CD4-positive, alpha-beta T cell treated with Interleukin-2 at 100 ng/mL for 4 hours (primary cell): ENCODE results near the gene RPS26.
"Not testable (repeated sequence)": the region's sequence is repeated elsewhere in the genome, so short reads cannot be mapped to it uniquely, and the experiment has no call there.

ENCODE experiments used
- DNase-seq: peaks from one replicate; pipeline ENCODE4 v3.0.0-alpha.2; 2020; ENCODE audit warnings: low spot score

The RPS26 gene

DNA sequence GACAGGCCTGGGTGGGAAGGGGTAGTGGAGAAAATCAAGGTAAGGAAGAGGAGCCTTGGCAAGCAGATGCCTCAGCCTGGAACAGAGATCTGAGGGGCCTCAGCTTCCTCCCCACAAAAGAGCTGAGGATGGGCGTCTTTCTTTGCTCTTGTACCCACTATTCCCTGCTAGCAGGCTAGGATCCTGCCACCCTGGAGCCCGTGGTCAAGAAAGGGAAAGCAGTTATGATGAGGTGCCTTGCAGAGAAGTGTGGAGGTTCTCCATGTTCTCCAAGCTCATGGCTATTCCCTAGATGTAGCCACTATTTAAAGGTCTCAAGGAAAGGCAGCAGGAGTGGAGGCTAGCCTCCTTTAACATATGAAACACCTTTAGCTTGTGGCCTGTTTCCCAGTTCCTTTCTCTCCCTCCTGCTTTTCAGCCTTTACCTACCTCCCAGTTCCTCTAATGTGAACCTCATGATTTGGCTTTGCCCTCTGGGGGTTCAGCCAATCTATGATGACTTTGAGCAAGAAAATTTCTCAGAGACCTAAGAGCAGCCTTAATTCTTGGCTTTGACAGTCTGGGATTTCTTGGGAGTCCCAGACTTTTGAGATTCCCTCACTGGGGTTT lies 19.7 kb upstream of the RPS26 start:
- DNase-seq = no peak

DNA sequence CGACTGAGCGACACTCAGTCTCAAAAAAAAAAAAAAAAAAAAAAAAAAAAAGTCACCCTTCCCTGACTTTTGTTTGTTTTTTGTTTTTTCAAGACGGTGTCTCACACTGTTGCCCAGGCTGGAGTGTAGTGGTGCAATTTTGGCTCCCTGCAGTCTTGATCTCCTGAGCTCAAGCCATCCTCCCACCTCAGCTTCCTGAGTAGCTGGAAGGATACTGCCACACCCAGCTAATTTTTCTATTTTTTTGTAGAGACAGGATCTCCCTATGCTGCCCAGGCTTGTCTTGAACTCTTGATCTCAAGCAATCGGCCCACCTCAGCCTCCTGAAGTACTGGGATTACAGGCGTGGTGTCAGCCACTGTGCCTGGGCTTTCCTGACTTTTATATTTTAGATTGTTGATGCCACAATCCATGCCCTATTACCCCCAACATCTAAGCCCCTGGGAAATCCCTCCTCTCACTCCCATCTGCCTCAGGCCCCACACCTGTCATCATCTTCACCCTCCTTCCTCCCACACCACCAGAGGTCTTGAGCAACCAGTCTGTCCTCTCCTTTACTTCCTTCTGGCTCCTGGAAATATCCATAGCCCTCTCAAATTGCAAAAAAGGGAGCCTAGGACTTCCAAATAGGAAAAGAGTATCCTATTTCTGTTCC lies 13.1 kb upstream of the RPS26 start:
- DNase-seq = no peak

DNA sequence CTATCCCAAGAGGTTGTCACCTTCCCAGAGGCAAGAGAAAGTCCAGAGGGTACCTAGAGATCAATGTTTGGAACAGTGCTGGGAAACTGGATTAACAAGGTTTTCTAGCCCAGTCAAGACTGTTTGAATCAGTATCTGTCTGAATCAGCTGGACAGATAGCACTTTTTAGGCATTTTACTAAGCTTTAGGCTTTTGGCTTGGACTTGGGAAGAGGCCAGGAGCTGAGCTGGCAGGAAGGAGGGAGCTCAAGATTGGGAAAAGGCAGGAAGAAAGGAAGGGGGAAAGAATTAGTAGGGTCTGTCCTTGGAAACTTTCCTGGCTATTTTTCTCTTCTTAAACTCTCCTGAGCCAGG lies 12.6 kb upstream of the RPS26 start:
- no peak for DNase-seq

- peak; percentile 61 for DNase-seq
Observed at GRCh38 chr12:56029666-56030293, 11.9 kb upstream of the RPS26 start.

DNA sequence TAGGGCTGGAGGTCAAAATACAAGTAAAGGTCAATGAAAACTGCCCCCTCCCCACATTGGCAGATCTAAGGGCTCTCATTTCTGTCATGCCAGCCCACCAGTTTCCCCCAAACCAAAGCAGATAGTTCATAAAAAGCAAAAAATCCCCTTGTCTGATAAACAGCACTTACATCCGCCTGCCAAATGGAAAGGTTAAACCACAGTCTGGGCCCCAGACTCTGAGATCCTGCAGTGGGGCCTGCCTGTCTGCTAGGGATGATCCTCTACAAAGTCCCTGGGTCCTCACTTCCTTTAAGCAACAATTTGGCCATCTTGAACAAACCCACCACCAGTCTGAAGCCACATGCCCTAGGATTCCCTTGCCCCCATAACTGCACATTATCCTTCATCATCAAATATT lies 9.7 kb upstream of the RPS26 start:
- peak; percentile 35 for DNase-seq

- no peak for DNase-seq
Observed at GRCh38 chr12:56034586-56035332, 7.0 kb upstream of the RPS26 start.

DNA sequence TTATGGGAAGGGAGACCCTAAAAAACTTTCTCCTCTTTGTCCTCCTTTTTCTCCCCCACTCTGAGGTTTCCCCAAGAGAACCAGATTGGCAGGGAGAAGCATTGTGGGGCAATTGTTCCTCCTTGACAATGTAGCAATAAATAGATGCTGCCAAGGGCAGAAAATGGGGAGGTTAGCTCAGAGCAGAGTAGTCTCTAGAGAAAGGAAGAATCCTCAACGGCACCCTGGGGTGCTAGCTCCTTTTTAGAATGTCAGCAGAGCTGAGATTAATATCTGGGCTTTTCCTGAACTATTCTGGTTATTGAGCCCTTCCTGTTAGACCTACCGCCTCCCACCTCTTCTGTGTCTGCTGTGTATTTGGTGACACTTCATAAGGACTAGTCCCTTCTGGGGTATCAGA lies 4.6 kb upstream of the RPS26 start:
- DNase-seq = no peak

- DNase-seq = no peak
Observed at GRCh38 chr12:56038022-56038655, 3.6 kb upstream of the RPS26 start.

DNA sequence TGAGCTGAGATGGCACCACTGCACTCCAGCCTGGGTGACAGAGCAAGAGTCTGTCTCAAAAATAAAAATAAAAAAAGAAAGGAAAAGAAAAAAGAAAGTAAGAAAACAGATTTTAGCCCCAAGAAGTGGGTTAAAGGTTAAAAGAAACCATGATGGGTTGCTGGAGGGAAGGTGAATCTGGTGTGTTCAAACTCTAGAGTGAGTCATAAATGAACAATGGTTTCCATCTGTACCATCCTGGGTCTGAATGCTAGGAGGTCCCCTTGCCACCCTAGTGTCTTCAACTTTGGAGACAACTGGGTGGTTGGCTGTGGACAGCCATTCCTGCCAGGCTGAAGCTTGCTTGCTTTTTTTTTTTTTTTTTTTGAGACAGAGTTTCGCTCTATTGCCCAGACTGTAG lies 1.6 kb upstream of the RPS26 start:
- no peak for DNase-seq

GRCh38 chr12:56040963-56041551 lies 661 bp upstream of the RPS26 start:
- DNase-seq = no peak

DNA sequence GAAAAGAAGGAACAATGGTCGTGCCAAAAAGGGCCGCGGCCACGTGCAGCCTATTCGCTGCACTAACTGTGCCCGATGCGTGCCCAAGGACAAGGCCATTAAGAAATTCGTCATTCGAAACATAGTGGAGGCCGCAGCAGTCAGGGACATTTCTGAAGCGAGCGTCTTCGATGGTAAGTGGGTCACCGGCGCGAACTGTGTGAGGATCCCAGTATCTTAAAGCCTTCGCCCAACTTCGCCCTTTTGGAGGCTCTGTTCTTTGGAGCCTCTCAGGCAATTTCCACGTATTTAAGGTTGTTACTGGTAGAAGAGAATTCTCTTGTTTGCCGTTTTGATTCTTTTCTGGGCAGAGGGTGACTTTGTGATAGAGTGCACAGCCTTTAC lies 704 bp downstream of the RPS26 start:
- DNase-seq = not testable (repeated sequence)

DNA sequence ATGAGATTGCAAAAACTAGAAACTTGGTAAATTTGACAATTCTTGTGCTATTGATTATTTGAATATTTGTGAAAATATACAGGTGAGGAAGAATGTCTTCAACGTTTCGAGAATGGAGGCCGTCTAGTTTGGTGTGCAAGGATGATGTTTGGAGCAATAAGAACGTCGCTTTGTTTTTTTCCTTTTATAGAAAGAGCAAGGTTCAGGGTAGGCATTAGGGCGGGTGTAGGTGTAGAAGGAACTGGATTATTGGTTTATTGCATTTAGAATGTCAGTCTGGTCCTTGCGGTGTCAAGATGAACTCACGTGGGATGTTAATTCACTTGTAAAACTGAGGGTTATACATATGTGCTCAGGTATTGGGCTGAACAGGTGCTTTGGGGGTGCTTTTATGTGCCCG lies 1.1 kb downstream of the RPS26 start:
- no peak for DNase-seq

DNA sequence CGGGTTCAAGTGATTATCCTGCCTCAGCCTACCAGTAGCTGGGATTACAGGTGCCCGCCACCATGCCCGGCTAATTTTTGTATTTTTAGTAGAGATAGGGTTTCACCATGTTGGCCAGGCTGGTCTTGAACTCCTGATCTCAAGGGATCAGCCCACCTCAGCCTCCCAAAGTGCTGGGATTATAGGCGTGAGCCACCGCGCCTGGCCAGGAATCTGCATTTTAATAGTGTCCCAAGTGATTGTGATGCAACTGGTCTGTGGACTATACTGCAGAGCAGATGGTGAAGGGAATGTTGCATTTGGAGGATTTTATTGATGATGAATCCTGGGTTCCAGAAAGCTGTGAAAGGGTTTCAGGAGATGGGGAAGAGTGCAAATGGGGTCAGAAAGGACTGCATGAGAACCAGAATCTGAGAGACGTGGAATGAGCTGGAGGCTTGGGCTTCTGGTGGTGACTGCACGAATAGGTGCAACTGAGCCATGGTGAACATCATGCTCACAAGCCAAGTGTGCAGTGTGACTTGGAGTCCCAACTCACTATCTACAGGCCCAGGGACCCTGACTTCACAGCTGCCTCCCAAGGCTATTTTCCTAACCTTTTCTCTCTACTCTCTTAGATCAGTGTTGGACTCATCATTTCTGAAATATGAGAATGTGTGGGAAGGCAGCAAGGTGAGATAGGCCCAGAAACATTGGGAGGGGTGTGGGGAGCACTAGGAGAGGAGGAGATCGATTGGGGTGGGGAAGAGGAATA lies 4.5 kb downstream of the RPS26 start:
- no peak for DNase-seq

DNA sequence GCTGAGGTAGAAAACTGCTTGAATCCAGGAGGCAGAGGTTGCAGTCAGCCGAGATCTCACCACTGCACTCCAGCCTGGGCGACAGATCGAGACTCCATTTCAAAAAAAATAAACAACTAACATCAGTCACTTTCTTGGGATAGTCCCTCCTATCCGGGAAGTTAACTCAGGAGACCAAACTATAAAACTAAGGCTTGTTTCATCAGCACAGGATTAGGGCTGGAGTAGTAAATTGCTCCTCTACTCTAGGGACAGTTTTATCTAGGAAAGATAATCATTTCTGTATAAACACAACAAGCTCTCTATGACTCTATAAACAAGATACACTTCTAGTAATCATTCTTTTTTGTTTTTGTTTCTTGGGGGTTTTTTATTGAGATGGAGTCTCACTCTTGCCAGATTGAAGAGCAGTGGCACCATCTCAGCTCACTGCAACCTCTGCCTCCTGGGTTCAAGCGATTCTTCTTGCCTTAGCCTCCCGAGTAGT lies 11.7 kb downstream of the RPS26 start:
- no peak for DNase-seq

DNA sequence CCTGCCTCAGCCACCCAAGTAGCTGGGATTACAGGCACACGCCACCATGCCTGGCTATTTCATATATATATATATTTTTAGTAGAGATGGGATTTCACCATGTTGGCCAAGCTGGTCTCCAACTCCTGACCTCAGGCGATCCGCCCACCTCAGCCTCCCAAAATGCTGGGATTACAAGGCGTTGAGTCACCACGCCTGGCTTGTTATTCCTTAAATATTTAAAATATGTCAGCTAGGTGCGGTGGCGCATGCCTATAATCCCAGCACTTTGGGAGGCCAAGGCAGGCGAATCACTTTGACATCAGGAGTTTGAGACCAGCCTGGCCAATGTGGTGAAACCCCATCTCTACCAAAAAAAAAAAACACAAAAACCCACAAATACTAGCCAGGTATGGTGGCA lies 18.2 kb downstream of the RPS26 start:
- DNase-seq = not testable (repeated sequence)

DNA sequence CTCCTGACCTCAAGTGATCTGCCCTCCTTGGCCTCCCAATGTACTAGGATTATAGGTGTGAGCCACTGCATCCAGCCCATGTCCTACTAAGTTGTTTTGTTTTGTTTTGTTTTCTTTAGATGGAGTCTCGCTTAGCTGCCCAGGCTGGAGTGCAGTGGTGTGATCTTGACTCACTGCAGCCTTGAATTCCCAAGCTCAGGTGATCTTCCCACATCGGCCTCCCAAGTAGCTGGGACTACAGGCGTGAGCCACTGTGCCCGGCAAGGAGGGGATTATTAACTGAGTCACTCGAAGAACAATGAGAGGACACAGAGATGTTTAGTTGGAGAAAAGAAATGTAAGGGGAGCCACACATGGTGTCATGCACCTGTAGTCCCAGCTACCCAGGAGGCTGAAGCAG lies 20.3 kb downstream of the RPS26 start:
- DNase-seq = no peak

DNA sequence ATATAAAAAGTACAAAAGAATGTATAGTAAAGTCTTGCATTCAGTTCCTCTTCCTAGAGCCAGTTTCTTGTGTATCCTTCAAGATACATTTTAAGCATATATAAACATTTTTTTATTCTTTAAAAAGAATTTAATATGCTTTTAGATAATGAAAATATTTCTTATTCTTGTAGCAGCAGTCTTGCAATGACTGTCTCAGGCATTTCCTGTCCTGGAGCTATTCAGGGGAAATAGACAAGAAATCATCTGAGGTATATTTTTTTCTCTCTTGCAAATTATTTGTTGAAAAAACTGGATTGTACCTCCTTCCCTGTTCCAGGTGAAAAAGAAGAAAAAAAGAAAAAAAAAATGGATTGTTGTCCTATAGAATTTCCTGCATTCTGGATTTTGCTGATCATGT lies 21.3 kb downstream of the RPS26 start:
- DNase-seq = no peak

DNA sequence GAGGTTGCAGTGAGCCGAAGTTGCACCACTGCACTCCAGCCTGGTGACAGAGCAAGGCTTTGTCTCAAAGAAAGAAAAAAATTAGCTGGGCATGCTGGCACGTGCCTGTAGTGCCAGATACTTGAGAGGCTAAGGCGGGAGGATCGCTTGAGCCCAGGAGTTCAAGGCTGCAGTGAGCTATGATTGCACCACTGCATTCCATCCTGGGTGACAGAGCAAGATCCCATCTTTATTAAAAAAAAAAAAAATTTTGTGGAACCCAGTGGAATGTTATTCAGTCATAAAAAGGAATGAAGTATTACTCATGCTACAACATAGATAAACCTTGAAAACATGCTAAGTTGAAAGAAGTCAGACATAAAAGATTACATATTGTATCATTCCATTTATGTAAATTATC lies 29.9 kb downstream of the RPS26 start:
- no peak for DNase-seq

- no peak for DNase-seq
Observed at GRCh38 chr12:56074396-56074795, 32.7 kb downstream of the RPS26 start.

- DNase-seq = not testable (repeated sequence)
Observed at GRCh38 chr12:56077966-56078365, 36.2 kb downstream of the RPS26 start.

GRCh38 chr12:56078427-56078826 lies 36.7 kb downstream of the RPS26 start:
- no peak for DNase-seq
